PC-9 (cell line): Measurements from ENCODE around the gene AHRR.
"Not testable (repeated sequence)": the region's sequence is repeated elsewhere in the genome, so short reads cannot be mapped to it uniquely, and the experiment has no call there.

Source experiments
- CTCF ChIP-seq: fragments of 200-600 bp; sonication (generic); conservative IDR thresholded peaks from 2 replicates; pipeline ENCODE4 v1.6.1; 2017; ENCODE audit warnings: mixed run types, antibody characterized with exemption, mild to moderate bottlenecking, moderate library complexity
- EZH2 ChIP-seq: fragments of 200-600 bp; sonication (generic); IDR thresholded peaks from 2 replicates; pipeline ENCODE4 v1.8.0; 2017; ENCODE audit warnings: antibody characterized with exemption, low read depth

GRCh38 chr5:273491-273890, 48.0 kb upstream of the AHRR start:
- not testable (repeated sequence) for TF ChIP-seq CTCF, EZH2
